GM12878 (cell line): Measurements from ENCODE around the gene SUSD5. TPM values are rescaled to one million over a fixed set of nuclear protein-coding genes. Genes with fewer than 3 reads are reported as not detected.
A peak's percentile ranks its signal among the peaks of the same experiment; 100 is the strongest.

ENCODE experiments used
- ATAC-seq: fragments of 200-7000 bp; cut with Tn5 transposase; 3 replicates; pipeline ENCODE4 v1.9.1; 2020; ENCODE audit warnings: mild to moderate bottlenecking, moderate library complexity
- BruUV-seq: library from RNA; stranded (reverse); fragments of 400-500 nt; replicated peaks from 2 replicates; lab custom pipeline; 2021; lab: Mats Ljungman, UMichigan
- CTCF ChIA-PET: fragments of 300-600 bp; sonication (Branson Sonifier 250); formaldehyde crosslinking; extraction: SDS; loops from one replicate; lab custom pipeline; 2021; ENCODE audit warnings: inconsistent platforms; lab: Yijun Ruan, JAX
- POLR2A ChIA-PET: fragments of 350-600 bp; formaldehyde crosslinking; extraction: SDS; loops from one replicate; lab custom pipeline; 2021; ENCODE audit warnings: inconsistent platforms; lab: Charles Lee
- RAD21 ChIA-PET: fragments of 300-600 bp; sonication (Branson Sonifier 250); formaldehyde crosslinking; loops from one replicate; lab custom pipeline; 2023; ENCODE audit warnings: antibody characterized with exemption; ENCODE audit not compliant: unreplicated experiment; lab: Charles Lee
- SMC1A ChIA-PET: fragments of 300-600 bp; sonication (Branson Sonifier 250); formaldehyde crosslinking; loops from one replicate; lab custom pipeline; 2023; ENCODE audit not compliant: unreplicated experiment, uncharacterized antibody; lab: Charles Lee
- DNase-seq: peaks from one replicate; pipeline ENCODE4 v3.0.0-alpha.2; 2011; ENCODE audit warnings: low read depth, low spot score
- FAIRE-seq: peaks from 3 replicates; lab custom pipeline; 2011; peaks lifted over from hg19 to GRCh38; lab: Jason Lieb, UNC
- H2AFZ ChIP-seq: 2 replicates; pipeline ENCODE4 v1.6.0; 2011; ENCODE audit warnings: low read depth, low read length, control low read depth; ENCODE audit not compliant: control insufficient read depth
- H3K27ac ChIP-seq: 2 replicates; pipeline ENCODE4 v1.5.1; 2011; ENCODE audit warnings: control low read depth; ENCODE audit not compliant: control insufficient read depth, insufficient read depth
- H3K27me3 ChIP-seq, 2 experiments: replicated peaks in 1 of 2; 2 replicates each; pipeline versions ENCODE4 v1.6.0 to v1.6.1; 2011; ENCODE audit warnings: low read length in 1 of 2; ENCODE audit not compliant: control insufficient read depth in 2 of 2, insufficient read depth in 2 of 2
- H3K36me3 ChIP-seq, 2 experiments: 2 replicates each; pipeline ENCODE4 v1.5.1; 2011; ENCODE audit warnings: low read length in 1 of 2; ENCODE audit not compliant: control insufficient read depth in 2 of 2, insufficient read depth in 2 of 2
- H3K4me1 ChIP-seq: 2 replicates; pipeline ENCODE4 v1.6.1; 2011; ENCODE audit warnings: mild to moderate bottlenecking, low read length, moderate library complexity, mixed read lengths; ENCODE audit not compliant: control insufficient read depth, insufficient read depth
- H3K4me2 ChIP-seq: 2 replicates; pipeline ENCODE4 v1.6.0; 2011; ENCODE audit warnings: control low read depth; ENCODE audit not compliant: control insufficient read depth, insufficient read depth
- H3K4me3 ChIP-seq: fragments of 200-600 bp; sonication (generic); 2 replicates; pipeline ENCODE4 v1.5.1; 2016
- H3K79me2 ChIP-seq: 2 replicates; pipeline ENCODE4 v1.6.0; 2011; ENCODE audit warnings: low read length; ENCODE audit not compliant: control insufficient read depth, insufficient read depth
- H3K9ac ChIP-seq: 2 replicates; pipeline ENCODE4 v1.8.0; 2011; ENCODE audit warnings: low read length, control low read depth, mixed read lengths; ENCODE audit not compliant: control insufficient read depth, insufficient read depth
- H3K9me3 ChIP-seq: replicated peaks from 3 replicates; pipeline ENCODE4 v1.5.1; 2011; ENCODE audit warnings: mild to moderate bottlenecking, low read length; ENCODE audit not compliant: control insufficient read depth, insufficient read depth
- H4K20me1 ChIP-seq: 2 replicates; pipeline ENCODE4 v1.6.0; 2011; ENCODE audit not compliant: control insufficient read depth, insufficient read depth
- CHD4 ChIP-seq: fragments of 200-600 bp; sonication (generic); IDR thresholded peaks from 2 replicates; pipeline ENCODE4 v1.6.1; 2016; ENCODE audit warnings: mild to moderate bottlenecking
- IRF4 ChIP-seq: IDR thresholded peaks from 2 replicates; pipeline ENCODE4 v1.6.1; 2011; ENCODE audit warnings: low read depth, low read length
- RCOR1 ChIP-seq: conservative IDR thresholded peaks from 2 replicates; pipeline ENCODE4 v1.6.1; 2012; ENCODE audit warnings: low read depth, low read length, improper control_type of control experiment
- SMARCA5 ChIP-seq: fragments of 450-650 bp; IDR thresholded peaks from 2 replicates; pipeline ENCODE4 v1.6.1; 2017; ENCODE audit warnings: mild to moderate bottlenecking
- WGBS: methylation state at CpG from one replicate; pipeline ENCODE4 v1.1.6; 2016; ENCODE audit warnings: low lambda C conversion rate; ENCODE audit not compliant: insufficient replicate concordance, insufficient coverage; ENCODE audit errors: missing lambda C conversion rate; 5-methylcytosine and 5-hydroxymethylcytosine counted together
- in situ Hi-C: fragments of 300-500 bp; cut with MboI; formaldehyde crosslinking; loops from 9 replicates; pipeline ENCODE4 v1.14.3; 2018; ENCODE audit warnings: mixed read lengths
- intact Hi-C: fragments of 100-400 bp; cut with micrococcal nuclease; formaldehyde crosslinking; loops from one replicate; pipeline ENCODE4 v1.14.2; 2022; ENCODE audit not compliant: unreplicated experiment
- polyA plus RNA-seq, 11 experiments: library from polyadenylated mRNA; depleted of rRNA in 4 of 11; unstranded in 6 of 11; stranded (reverse) in 5 of 11; fragments of >200 nt; fragmentation: Nextera tagmentation in 4 of 11; fragmentation: Illumina TruSeq in 1 of 11; extraction: Ambion mirVana in 4 of 11; extraction: Trizol in 1 of 11; gene quantifications; 1 replicate in 1 of 11; 2 replicates in 10 of 11; pipeline versions ENCODE4 v1.2.1 to v1.2.3, GENCODE V29; 2011 to 2016; ENCODE audit warnings: inconsistent platforms in 2 of 11, missing spikeins in 2 of 11, low read depth in 1 of 11
- total RNA-seq, 4 experiments: library from RNA; depleted of rRNA in 3 of 4; stranded (reverse); fragments of >200 nt in 3 of 4; fragmentation: Illumina TruSeq in 1 of 4; extraction: Trizol in 1 of 4; gene quantifications; 2 replicates each; pipeline versions ENCODE4 v1.2.1 to v1.2.3, GENCODE V29; 2013 to 2021
- TF ChIP-seq, protein P1 (sequence below): fragments of 450-650 bp; formaldehyde crosslinking; IDR thresholded peaks from 2 replicates; pipeline ENCODE4 v1.4.0; 2020; ENCODE audit warnings: mild to moderate bottlenecking, moderate library complexity
- TF ChIP-seq, protein P2 (sequence below): IDR thresholded peaks from 2 replicates; pipeline ENCODE4 v1.6.1; 2011; ENCODE audit warnings: low read depth, mild to moderate bottlenecking, low read length, moderate library complexity, borderline replicate concordance; ENCODE audit errors: extremely low read depth

SUSD5 gene
- total and polyA plus RNA-seq, 10 of the 15 experiments (the other 5 are each of a cell fraction or from before 2014, with no cell fraction given) = 0.01 to 0.05 (median 0.03) TPM; not detected in 4

- TF ChIP-seq, protein P1, sequence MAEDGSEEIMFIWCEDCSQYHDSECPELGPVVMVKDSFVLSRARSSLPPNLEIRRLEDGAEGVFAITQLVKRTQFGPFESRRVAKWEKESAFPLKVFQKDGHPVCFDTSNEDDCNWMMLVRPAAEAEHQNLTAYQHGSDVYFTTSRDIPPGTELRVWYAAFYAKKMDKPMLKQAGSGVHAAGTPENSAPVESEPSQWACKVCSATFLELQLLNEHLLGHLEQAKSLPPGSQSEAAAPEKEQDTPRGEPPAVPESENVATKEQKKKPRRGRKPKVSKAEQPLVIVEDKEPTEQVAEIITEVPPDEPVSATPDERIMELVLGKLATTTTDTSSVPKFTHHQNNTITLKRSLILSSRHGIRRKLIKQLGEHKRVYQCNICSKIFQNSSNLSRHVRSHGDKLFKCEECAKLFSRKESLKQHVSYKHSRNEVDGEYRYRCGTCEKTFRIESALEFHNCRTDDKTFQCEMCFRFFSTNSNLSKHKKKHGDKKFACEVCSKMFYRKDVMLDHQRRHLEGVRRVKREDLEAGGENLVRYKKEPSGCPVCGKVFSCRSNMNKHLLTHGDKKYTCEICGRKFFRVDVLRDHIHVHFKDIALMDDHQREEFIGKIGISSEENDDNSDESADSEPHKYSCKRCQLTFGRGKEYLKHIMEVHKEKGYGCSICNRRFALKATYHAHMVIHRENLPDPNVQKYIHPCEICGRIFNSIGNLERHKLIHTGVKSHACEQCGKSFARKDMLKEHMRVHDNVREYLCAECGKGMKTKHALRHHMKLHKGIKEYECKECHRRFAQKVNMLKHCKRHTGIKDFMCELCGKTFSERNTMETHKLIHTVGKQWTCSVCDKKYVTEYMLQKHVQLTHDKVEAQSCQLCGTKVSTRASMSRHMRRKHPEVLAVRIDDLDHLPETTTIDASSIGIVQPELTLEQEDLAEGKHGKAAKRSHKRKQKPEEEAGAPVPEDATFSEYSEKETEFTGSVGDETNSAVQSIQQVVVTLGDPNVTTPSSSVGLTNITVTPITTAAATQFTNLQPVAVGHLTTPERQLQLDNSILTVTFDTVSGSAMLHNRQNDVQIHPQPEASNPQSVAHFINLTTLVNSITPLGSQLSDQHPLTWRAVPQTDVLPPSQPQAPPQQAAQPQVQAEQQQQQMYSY (CRISPR knock-in tag) = no peak
- TF ChIP-seq SMARCA5 (no peak), IRF4 (no peak)
Observed at GRCh38 chr3:33170531-33170930, 48.1 kb downstream of the SUSD5 start (continued).

GRCh38 chr3:33167716-33168336, 50.8 kb downstream of the SUSD5 start:
- H3K27me3 ChIP-seq = no peaks in the 10 kb centered on the region
- SMC1A ChIA-PET = no interaction called here
- no peaks in the 10 kb centered on the region for H3K36me3 ChIP-seq
- no peaks in the 10 kb centered on the region for H4K20me1 ChIP-seq
- intact Hi-C loops = no loop called here
- no peak overlapping the region for H3K9ac ChIP-seq
- FAIRE-seq (no peak), DNase-seq (no peak), ATAC-seq (peak; percentile 39)
- H3K27ac ChIP-seq = no peak overlapping the region
- POLR2A ChIA-PET = no interaction called here
- no peak overlapping the region for H3K4me3 ChIP-seq
- 22% methylated on average over 3 of the region's 3 CpGs for WGBS
- in situ Hi-C loops = no loop called here
- no peaks in the 10 kb centered on the region for H3K4me1 ChIP-seq
- no peaks in the 10 kb centered on the region for H3K79me2 ChIP-seq
- H3K4me2 ChIP-seq = no peak overlapping the region
- BruUV-seq = no TSS peak
- CTCF ChIA-PET = interaction anchor here (1.1 to 1.8 kb wide), 3 partner anchors 13 to 40 kb away, joined by 3 to 8 read pairs (median 4); no protein-coding TSS in a partner anchor
- RAD21 ChIA-PET = interaction anchor here (1.3 kb wide), 1 partner anchor 205 kb away, joined by 3 read pairs; no protein-coding TSS in a partner anchor
- TF ChIP-seq RCOR1 (no peak), CHD4 (no peak)
- TF ChIP-seq, protein P2, sequence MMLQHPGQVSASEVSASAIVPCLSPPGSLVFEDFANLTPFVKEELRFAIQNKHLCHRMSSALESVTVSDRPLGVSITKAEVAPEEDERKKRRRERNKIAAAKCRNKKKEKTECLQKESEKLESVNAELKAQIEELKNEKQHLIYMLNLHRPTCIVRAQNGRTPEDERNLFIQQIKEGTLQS = no peak
- no peaks in the 10 kb centered on the region for H3K9me3 ChIP-seq
- H2AFZ ChIP-seq = no peak overlapping the region
